ENCODE results near the gene PSMA7.

PSMA7 gene

DNA sequence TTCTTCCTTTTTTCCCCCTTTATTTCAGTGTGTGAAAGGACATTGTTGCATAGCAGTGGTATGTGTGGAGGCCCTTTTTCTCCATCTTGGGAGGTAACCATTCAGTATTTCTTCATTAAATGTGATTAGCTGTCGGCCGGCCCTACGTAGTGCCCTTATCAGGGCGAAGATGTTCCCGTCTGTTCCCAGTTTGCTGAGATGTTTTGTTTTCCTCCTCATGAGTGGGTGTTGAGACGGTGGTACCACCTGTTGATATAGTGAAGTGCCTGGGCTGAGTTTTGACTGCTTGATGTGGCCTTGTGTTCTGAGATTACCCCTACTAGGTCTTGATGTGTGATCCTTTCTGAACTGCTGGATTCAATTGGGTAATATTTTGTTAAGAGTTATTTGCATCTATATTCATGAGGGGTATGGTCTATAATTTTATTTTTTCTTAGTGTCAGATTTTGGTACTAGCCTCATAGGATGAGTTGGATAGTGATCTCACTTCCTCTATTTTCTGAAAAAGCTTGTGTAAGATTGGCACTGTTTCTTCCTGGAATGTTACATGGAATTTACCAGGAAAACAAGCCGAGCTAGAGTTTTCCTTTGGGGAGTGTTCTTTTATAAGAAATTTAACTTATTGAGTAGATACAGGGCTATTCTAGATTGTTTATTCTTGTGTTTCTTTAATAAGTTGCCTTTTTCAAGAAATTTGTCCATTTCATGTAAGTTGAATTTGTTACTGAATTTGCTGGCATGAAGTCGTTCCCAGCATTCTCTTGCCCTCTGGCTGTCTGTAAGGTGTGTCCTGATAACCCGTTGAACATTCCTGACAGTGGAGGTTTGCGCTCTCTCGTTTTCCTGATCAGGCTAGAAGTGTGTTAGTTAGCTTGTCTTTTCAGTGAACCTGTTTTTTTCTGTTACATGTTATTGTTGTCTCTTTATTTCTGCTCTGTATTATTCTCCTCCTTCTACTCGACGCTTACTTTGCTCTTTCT is 44.0 kb upstream of the PSMA7 start:
- no peak overlapping the region for H3K27ac ChIP-seq
- no peak for DNase-seq
- TF ChIP-seq, protein P1, sequence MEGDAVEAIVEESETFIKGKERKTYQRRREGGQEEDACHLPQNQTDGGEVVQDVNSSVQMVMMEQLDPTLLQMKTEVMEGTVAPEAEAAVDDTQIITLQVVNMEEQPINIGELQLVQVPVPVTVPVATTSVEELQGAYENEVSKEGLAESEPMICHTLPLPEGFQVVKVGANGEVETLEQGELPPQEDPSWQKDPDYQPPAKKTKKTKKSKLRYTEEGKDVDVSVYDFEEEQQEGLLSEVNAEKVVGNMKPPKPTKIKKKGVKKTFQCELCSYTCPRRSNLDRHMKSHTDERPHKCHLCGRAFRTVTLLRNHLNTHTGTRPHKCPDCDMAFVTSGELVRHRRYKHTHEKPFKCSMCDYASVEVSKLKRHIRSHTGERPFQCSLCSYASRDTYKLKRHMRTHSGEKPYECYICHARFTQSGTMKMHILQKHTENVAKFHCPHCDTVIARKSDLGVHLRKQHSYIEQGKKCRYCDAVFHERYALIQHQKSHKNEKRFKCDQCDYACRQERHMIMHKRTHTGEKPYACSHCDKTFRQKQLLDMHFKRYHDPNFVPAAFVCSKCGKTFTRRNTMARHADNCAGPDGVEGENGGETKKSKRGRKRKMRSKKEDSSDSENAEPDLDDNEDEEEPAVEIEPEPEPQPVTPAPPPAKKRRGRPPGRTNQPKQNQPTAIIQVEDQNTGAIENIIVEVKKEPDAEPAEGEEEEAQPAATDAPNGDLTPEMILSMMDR (IDR thresholded peaks at IDR 0.05; ENCODE audit: low read depth, low read length) = no peak

DNA sequence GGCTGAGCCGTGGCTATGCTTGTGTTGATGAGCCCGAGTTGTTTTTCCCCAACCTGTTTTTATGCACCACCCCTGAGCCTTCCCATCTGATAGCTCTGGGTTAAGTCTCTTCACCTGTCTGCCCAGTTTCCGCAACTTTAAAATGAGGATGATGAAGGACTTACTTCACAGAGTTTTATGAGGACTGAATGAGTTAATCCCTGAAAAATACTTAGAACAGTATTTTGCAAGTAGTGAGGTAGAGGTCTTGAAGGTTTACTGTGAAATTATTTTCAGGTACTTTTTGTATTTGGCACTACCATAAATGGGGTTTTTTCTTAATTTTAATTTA is 42.9 kb upstream of the PSMA7 start:
- peaks cover 17% of the 10 kb centered on the region for H3K36me3 ChIP-seq
- no peak overlapping the region for H3K4me3 ChIP-seq (ENCODE audit: low read depth, low read length)
- TF ChIP-seq, protein P1 (IDR thresholded peaks at IDR 0.05; ENCODE audit: low read depth, low read length) = no peak
- no peaks in the 10 kb centered on the region for H3K9me3 ChIP-seq (ENCODE audit: severe bottlenecking)
- no peak for DNase-seq
- H3K27ac ChIP-seq = no peak overlapping the region
- H3K27me3 ChIP-seq (ENCODE audit: insufficient read depth, low read depth, severe bottlenecking) = no peaks in the 10 kb centered on the region

More for the DNA sequence above, 44.0 kb upstream of the PSMA7 start:
- no peaks in the 10 kb centered on the region for H3K27me3 ChIP-seq (ENCODE audit: insufficient read depth, low read depth, severe bottlenecking)
- H3K4me3 ChIP-seq (ENCODE audit: low read depth, low read length) = no peak overlapping the region
- H3K9me3 ChIP-seq (ENCODE audit: severe bottlenecking) = no peaks in the 10 kb centered on the region
- H3K36me3 ChIP-seq = peaks cover 12% of the 10 kb centered on the region

DNA sequence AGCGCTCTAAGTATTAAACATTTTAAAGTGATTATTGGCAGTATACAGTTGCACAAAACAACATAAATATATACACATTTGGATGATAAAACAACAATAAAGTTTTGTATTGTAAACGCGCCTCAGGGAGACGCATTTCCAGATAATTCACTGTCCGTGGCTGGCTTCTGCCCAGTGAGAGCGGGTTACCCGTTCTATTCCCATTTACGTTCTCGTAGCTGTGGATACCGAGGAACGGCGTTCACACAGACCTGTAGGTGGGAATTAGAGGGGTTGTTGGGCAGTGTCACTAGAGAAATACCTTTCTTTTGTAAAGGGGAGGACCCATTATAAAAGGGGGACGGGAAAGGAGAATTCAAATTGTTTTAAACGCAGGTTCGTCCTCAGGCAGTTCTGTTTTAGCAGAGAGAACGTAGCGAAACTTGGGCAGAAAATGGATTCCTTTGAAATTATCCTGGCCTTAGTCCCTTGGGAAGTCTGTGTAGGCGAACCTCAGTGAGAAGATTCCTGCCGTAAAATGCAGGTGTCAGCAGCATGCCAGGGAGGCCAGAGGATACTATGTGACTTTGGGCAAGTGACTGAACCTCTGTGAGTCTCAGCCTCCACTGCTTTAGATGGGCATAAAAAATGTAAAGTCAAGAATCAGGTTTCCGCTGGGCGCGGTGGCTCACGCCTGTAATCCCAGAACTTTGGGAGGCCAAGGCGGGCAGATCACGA is 40.4 kb upstream of the PSMA7 start:
- H3K9me3 ChIP-seq (ENCODE audit: severe bottlenecking) = no peaks in the 10 kb centered on the region
- peaks cover 28% of the 10 kb centered on the region for H3K36me3 ChIP-seq
- H3K27ac ChIP-seq = peak overlapping the region; percentile 91
- DNase-seq = no peak
- TF ChIP-seq, protein P1 (IDR thresholded peaks at IDR 0.05; ENCODE audit: low read depth, low read length) = no peak
- no peaks in the 10 kb centered on the region for H3K27me3 ChIP-seq (ENCODE audit: insufficient read depth, low read depth, severe bottlenecking)
- peak overlapping the region; percentile 86 for H3K4me3 ChIP-seq (ENCODE audit: low read depth, low read length)

DNA sequence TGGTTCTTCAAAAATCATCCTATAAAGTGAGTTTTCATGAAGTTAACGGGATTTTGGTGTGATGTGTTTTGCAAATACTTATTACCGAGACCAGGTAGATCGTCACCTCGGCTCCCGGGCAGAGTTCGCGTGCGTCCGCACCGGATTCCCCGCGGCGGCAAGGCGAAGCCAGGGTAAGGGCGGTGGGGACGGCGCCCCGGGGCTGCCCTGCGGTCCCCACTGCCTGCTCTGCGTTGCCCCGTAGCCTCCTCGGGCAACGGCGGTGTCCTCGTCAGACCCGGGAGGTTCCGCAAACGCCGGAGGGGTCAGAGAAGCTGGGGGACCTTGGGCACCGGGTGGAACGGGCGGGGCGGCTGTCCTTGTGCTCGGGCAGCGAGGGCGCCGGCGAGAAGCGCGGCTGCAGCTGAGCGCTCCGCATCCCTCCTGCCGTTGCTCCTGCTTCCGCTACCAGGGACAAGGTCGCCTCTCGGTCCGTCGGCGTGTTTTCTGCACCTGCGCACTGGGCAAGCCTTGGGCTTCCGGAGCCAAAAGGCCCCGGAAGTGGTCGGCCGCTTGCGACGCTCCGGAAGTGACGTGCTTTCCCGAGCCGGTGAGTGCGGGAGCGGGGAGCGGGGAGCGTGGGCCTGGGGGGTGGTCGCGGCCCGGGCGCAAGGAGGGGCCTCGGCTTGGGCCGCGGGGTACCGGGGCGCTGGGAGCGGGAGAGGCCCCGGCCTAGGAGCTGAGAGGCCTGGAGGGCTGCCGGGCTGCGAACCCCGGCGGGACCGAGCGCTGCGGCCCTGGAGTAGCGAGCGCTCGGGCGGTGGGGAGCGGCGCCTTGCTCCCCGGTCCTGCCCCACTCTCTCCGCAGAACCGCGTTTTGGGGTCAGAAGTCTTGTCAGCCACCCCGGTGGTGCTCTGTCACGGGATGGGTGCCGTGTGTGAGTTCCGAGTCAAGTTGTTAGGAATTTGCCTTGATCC is 39.6 kb upstream of the PSMA7 start, which contains the start of gene MTG2:
Gene MTG2 (plus strand): TSS at position 560 of the 957 bp plus-strand sequence. CDS start 10,393 bp downstream, outside the sequence.
- no peaks in the 10 kb centered on the region for H3K27me3 ChIP-seq (ENCODE audit: insufficient read depth, low read depth, severe bottlenecking)
- TF ChIP-seq, protein P1 (IDR thresholded peaks at IDR 0.05; ENCODE audit: low read depth, low read length) = no peak
- peak within 1 kb of the TSS; percentile 86 for H3K4me3 ChIP-seq (ENCODE audit: low read depth, low read length)
- H3K27ac ChIP-seq = peak within 1 kb of the TSS; percentile 91
- no peaks in the 10 kb centered on the region for H3K9me3 ChIP-seq (ENCODE audit: severe bottlenecking)
- DNase-seq = peak; percentile 96
- peaks cover 30% of the 10 kb centered on the region for H3K36me3 ChIP-seq

DNA sequence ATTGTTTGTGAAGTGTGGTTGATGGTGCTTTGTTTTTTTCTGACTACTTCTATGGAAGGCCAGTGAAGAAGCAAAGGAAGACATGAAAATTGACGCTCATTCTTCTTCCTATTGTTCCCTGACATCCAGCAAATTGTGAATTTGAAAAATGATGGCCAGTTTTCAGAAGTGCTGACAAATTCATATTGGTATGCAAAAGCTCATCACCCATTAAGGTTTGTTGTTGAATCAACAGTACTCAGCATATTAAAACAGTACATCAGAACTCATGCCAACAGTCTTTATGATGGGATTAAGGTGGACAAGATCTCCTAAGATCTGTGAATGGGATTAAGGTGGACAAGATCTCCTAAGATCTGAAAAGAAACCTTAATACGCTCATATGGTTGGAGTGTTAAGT is 38.6 kb upstream of the PSMA7 start:
- no peak for DNase-seq
- peaks cover 32% of the 10 kb centered on the region for H3K36me3 ChIP-seq
- H3K27ac ChIP-seq = no peak overlapping the region
- H3K27me3 ChIP-seq (ENCODE audit: insufficient read depth, low read depth, severe bottlenecking) = no peaks in the 10 kb centered on the region
- H3K4me3 ChIP-seq (ENCODE audit: low read depth, low read length) = peak overlapping the region; percentile 86; the same call in 1 of the 2 replicates
- TF ChIP-seq, protein P1 (IDR thresholded peaks at IDR 0.05; ENCODE audit: low read depth, low read length) = no peak
- no peaks in the 10 kb centered on the region for H3K9me3 ChIP-seq (ENCODE audit: severe bottlenecking)

Data from WERI-Rb-1 (cell line).